Stimulated activated CD8-positive, alpha-beta memory T cell treated with anti-CD3 and anti-CD28 coated beads, Interleukin-15, amount 100 ng/mL, for 4 hours (primary cell): ENCODE data around the gene SEC63.

Experiments
- DNase-seq, 2 donors: peaks; one replicate each; pipeline ENCODE4 v3.0.0-alpha.2; 2020; ENCODE audit warnings: low read depth in 2 of 2

Gene SEC63

GRCh38 chr6:107819964-107820337 lies 138.1 kb downstream of the SEC63 start:
- DNase-seq: no peak

DNA sequence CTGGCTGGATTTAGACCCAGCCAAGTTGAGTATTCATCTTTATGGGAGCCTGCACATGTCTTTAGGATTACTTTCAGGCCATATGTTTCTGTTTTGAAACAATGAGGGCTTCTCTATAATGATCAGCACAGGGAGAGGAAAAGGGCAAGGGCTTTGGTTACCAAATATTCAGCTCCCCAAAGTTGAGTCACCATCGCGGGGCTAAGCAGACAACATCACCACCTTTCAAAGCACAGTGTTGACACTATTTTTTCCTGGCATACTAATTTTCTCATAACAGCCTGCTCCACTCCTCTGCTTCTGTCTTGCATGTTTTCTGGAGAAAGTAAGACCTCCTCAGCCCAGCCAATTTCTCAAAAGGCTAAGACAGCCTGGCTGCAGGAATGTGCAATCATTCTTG lies 138.8 kb downstream of the SEC63 start:
- no peak for DNase-seq

GRCh38 chr6:107818272-107818671 lies 139.7 kb downstream of the SEC63 start:
- no peak for DNase-seq

- no peak for DNase-seq
Observed at GRCh38 chr6:107817784-107818183, 140.2 kb downstream of the SEC63 start.
